RWPE1 (cell line): ENCODE results near the gene CD248.

Source experiments
- CTCF ChIA-PET: fragments of 350-600 bp; sonication (Branson Sonifier 250); formaldehyde crosslinking; extraction: SDS; loops from one replicate; lab custom pipeline; 2021; lab: Yijun Ruan, JAX
- POLR2A ChIA-PET: fragments of 400-600 bp; formaldehyde crosslinking; extraction: SDS; loops from one replicate; lab custom pipeline; 2020; ENCODE audit warnings: antibody characterized with exemption; ENCODE audit not compliant: low non-redundant PET; lab: Yijun Ruan, JAX
- DNase-seq: peaks from one replicate; pipeline ENCODE4 v3.0.0; 2012; ENCODE audit warnings: low spot score
- H3K27ac ChIP-seq: fragments of 450-650 bp; 2 replicates; pipeline ENCODE4 v1.5.1; 2017
- CTCF ChIP-seq: fragments of 450-650 bp; conservative IDR thresholded peaks from 2 replicates; pipeline ENCODE4 v1.5.1; 2017; ENCODE audit warnings: low read depth, mild to moderate bottlenecking

Gene CD248

GRCh38 chr11:66271816-66272215 lies 45.0 kb downstream of the CD248 start:
- H3K27ac ChIP-seq = peak overlapping the region; percentile 77
- ChIA-PET CTCF (interaction anchor here (0.5 to 1.9 kb wide), 2 partner anchors 11 to 13 kb away, joined by 5 to 13 read pairs; no protein-coding TSS in a partner anchor), POLR2A (no interaction called here)
- no peak for TF ChIP-seq CTCF
- DNase-seq = no peak

GRCh38 chr11:66268952-66269905 lies 47.6 kb downstream of the CD248 start:
- no peak for TF ChIP-seq CTCF
- ChIA-PET POLR2A (no interaction called here), CTCF (interaction anchor here (0.7 kb wide), 1 partner anchor 356 kb away, joined by 3 read pairs; no protein-coding TSS in a partner anchor)
- DNase-seq = peak; percentile 20
- peak overlapping the region; percentile 95 for H3K27ac ChIP-seq

GRCh38 chr11:66268244-66268951 lies 48.4 kb downstream of the CD248 start, which contains the start of gene RAB1B:
Gene RAB1B, plus strand, starts transcription at chr11:66268639. Its CDS starts 41 bp downstream, at chr11:66268680.
- ChIA-PET POLR2A (no interaction called here), CTCF (no interaction called here)
- H3K27ac ChIP-seq = peak within 1 kb of the TSS; percentile 95
- DNase-seq = peak; percentile 98
- no peak for TF ChIP-seq CTCF

GRCh38 chr11:66267379-66268243 lies 49.2 kb downstream of the CD248 start:
- ChIA-PET CTCF (no interaction called here), POLR2A (interaction anchor here (0.7 kb wide), 1 partner anchor 1752 kb away, joined by 3 read pairs; no protein-coding TSS in a partner anchor)
- TF ChIP-seq CTCF = no peak
- H3K27ac ChIP-seq = peak overlapping the region; percentile 95
- peak; percentile 88 for DNase-seq

GRCh38 chr11:66267039-66267378 lies 49.8 kb downstream of the CD248 start:
- POLR2A ChIA-PET = interaction anchor here (0.7 kb wide), 1 partner anchor 1753 kb away, joined by 3 read pairs; no protein-coding TSS in a partner anchor

More at GRCh38 chr11:66267039-66267378, 49.8 kb downstream of the CD248 start:
- CTCF ChIA-PET = no interaction called here
- TF ChIP-seq CTCF = no peak
- peak overlapping the region; percentile 95 for H3K27ac ChIP-seq
- DNase-seq = no peak
